NCI-H2227 treated with DMSO at 0.1 percent for 48 hours (cell line): Measurements from ENCODE around the gene GPR25.

Experiments
- DNase-seq: peaks from one replicate; lab custom pipeline; 2025; lab: John Stamatoyannopoulos, UW

GPR25 gene

GRCh38 chr1:200873671-200874397 lies 1.1 kb downstream of the GPR25 start:
- no peak for DNase-seq

- DNase-seq = no peak
These were observed 1.9 kb downstream of the GPR25 start for GRCh38 chr1:200874694-200875093.

GRCh38 chr1:200875416-200875815 lies 2.6 kb downstream of the GPR25 start:
- no peak for DNase-seq

- DNase-seq = no peak
These were observed 4.2 kb downstream of the GPR25 start for GRCh38 chr1:200877010-200877409.

- no peak for DNase-seq
These were observed 5.2 kb downstream of the GPR25 start for GRCh38 chr1:200877839-200878551.

GRCh38 chr1:200880212-200880611 lies 7.4 kb downstream of the GPR25 start:
- peak; percentile 65 for DNase-seq

GRCh38 chr1:200883118-200883517 lies 10.3 kb downstream of the GPR25 start:
- no peak for DNase-seq

- DNase-seq = no peak
These were observed 13.0 kb downstream of the GPR25 start for GRCh38 chr1:200885623-200886402.

- no peak for DNase-seq
These were observed 13.8 kb downstream of the GPR25 start for GRCh38 chr1:200886594-200886993.

- no peak for DNase-seq
These were observed 14.3 kb downstream of the GPR25 start for GRCh38 chr1:200887036-200887435.

- DNase-seq = no peak
These were observed 15.1 kb downstream of the GPR25 start for GRCh38 chr1:200887772-200888348.

- no peak for DNase-seq
These were observed 15.6 kb downstream of the GPR25 start for GRCh38 chr1:200888349-200888838.

- no peak for DNase-seq
These were observed 16.8 kb downstream of the GPR25 start for GRCh38 chr1:200889571-200889970.

- no peak for DNase-seq
These were observed 17.2 kb downstream of the GPR25 start for GRCh38 chr1:200890027-200890426.

- peak; percentile 37 for DNase-seq
These were observed 18.3 kb downstream of the GPR25 start for GRCh38 chr1:200890818-200891773.

GRCh38 chr1:200891774-200892157 lies 19.0 kb downstream of the GPR25 start:
- DNase-seq = no peak

GRCh38 chr1:200892546-200892945 lies 19.8 kb downstream of the GPR25 start:
- no peak for DNase-seq

GRCh38 chr1:200892958-200893357 lies 20.2 kb downstream of the GPR25 start:
- DNase-seq = no peak

GRCh38 chr1:200893411-200893901 lies 20.7 kb downstream of the GPR25 start:
- no peak for DNase-seq

GRCh38 chr1:200894712-200895442 lies 22.1 kb downstream of the GPR25 start, which contains the start of gene INAVA:
Gene INAVA (plus strand): TSS chr1:200894900. CDS start chr1:200898401, 3,501 bp downstream.
- DNase-seq = no peak
